H9 (cell line): ENCODE measurements around the gene SLAMF7. TPM values are rescaled to one million over a fixed set of nuclear protein-coding genes. Genes with fewer than 3 reads are reported as not detected.

Experiments
- DNase-seq: peaks from one replicate; pipeline ENCODE4 v3.0.0-alpha.2; 2017
- H2AFZ ChIP-seq: one replicate; pipeline ENCODE4 v1.6.1; 2013; ENCODE audit warnings: mild to moderate bottlenecking, low read length, control low read depth, moderate library complexity
- H2AK5ac ChIP-seq: 2 replicates; pipeline ENCODE4 v1.6.1; 2013; ENCODE audit warnings: low read length, control low read depth, mixed read lengths; ENCODE audit not compliant: insufficient read length
- H2BK120ac ChIP-seq: one replicate; pipeline ENCODE4 v1.6.1; 2013; ENCODE audit warnings: low read depth, mild to moderate bottlenecking, low read length, control low read depth, inconsistent platforms; ENCODE audit not compliant: poor library complexity, severe bottlenecking
- H2BK12ac ChIP-seq: 2 replicates; pipeline ENCODE4 v1.6.1; 2013; ENCODE audit warnings: low read length, control low read depth, mixed read lengths, low read depth; ENCODE audit not compliant: insufficient read length
- H2BK15ac ChIP-seq: 2 replicates; pipeline ENCODE4 v1.6.1; 2013; ENCODE audit warnings: low read depth, low read length, control low read depth
- H2BK20ac ChIP-seq: one replicate; pipeline ENCODE4 v1.6.1; 2013; ENCODE audit warnings: low read depth, mild to moderate bottlenecking, low read length, control low read depth, inconsistent platforms; ENCODE audit not compliant: poor library complexity, severe bottlenecking
- H2BK5ac ChIP-seq: 2 replicates; pipeline ENCODE4 v1.6.1; 2013; ENCODE audit warnings: low read length, control low read depth, mixed read lengths; ENCODE audit not compliant: insufficient read length
- H3K14ac ChIP-seq: 2 replicates; pipeline ENCODE4 v1.6.1; 2013; ENCODE audit warnings: low read length, control low read depth; ENCODE audit not compliant: insufficient read depth
- H3K18ac ChIP-seq: 2 replicates; pipeline ENCODE4 v1.6.1; 2013; ENCODE audit warnings: low read depth, mild to moderate bottlenecking, mixed read lengths, low read length, control low read depth; ENCODE audit not compliant: insufficient read length
- H3K23ac ChIP-seq: 2 replicates; pipeline ENCODE4 v1.6.1; 2013; ENCODE audit warnings: low read length, control low read depth, mixed read lengths, low read depth; ENCODE audit not compliant: insufficient read length
- H3K23me2 ChIP-seq: 2 replicates; pipeline ENCODE4 v1.6.1; 2013; ENCODE audit warnings: low read depth, mild to moderate bottlenecking, mixed read lengths, low read length, control low read depth; ENCODE audit not compliant: insufficient read length, poor library complexity, severe bottlenecking
- H3K27ac ChIP-seq: 2 replicates; pipeline ENCODE4 v1.5.1; 2013; ENCODE audit warnings: low read length, control low read depth, mixed read lengths, low read depth; ENCODE audit not compliant: insufficient read length
- H3K27me3 ChIP-seq: 2 replicates; pipeline ENCODE4 v1.6.1; 2013; ENCODE audit warnings: low read length, control low read depth, inconsistent platforms; ENCODE audit not compliant: insufficient read depth
- H3K4ac ChIP-seq: 2 replicates; pipeline ENCODE4 v1.6.1; 2013; ENCODE audit warnings: low read depth, mild to moderate bottlenecking, control low read depth, inconsistent platforms, low read length, moderate library complexity
- H3K4me1 ChIP-seq: 2 replicates; pipeline ENCODE4 v1.6.1; 2013; ENCODE audit warnings: low read length, control low read depth, inconsistent platforms; ENCODE audit not compliant: insufficient read depth
- H3K4me2 ChIP-seq: 2 replicates; pipeline ENCODE4 v1.6.1; 2013; ENCODE audit warnings: low read length, control low read depth, mixed read lengths; ENCODE audit not compliant: insufficient read length, insufficient read depth
- H3K56ac ChIP-seq: 2 replicates; pipeline ENCODE4 v1.6.1; 2013; ENCODE audit warnings: low read depth, mild to moderate bottlenecking, mixed read lengths, low read length, control low read depth; ENCODE audit not compliant: insufficient read length
- H3K79me1 ChIP-seq: 2 replicates; pipeline ENCODE4 v1.6.1; 2013; ENCODE audit warnings: low read depth, mild to moderate bottlenecking, moderate library complexity, low read length, control low read depth, inconsistent platforms; ENCODE audit not compliant: insufficient read depth, poor library complexity, severe bottlenecking
- H3K79me2 ChIP-seq: 2 replicates; pipeline ENCODE4 v1.6.1; 2013; ENCODE audit warnings: low read length, control low read depth, inconsistent platforms; ENCODE audit not compliant: insufficient read depth
- H3K9ac ChIP-seq: 2 replicates; pipeline ENCODE4 v1.6.1; 2013; ENCODE audit warnings: low read length, control low read depth, mixed read lengths; ENCODE audit not compliant: insufficient read length; ENCODE audit errors: extremely low read depth
- H3K9me3 ChIP-seq: one replicate; pipeline ENCODE4 v1.6.1; 2013; ENCODE audit warnings: low read depth, low read length, inconsistent platforms; ENCODE audit not compliant: control insufficient read depth
- H3T11ph ChIP-seq: one replicate; pipeline ENCODE4 v1.6.1; 2013; ENCODE audit warnings: mild to moderate bottlenecking, low read length, control low read depth, inconsistent platforms
- H4K20me1 ChIP-seq: one replicate; pipeline ENCODE4 v1.6.1; 2013; ENCODE audit not compliant: control insufficient read depth, insufficient read length, insufficient read depth
- H4K5ac ChIP-seq: 2 replicates; pipeline ENCODE4 v1.6.1; 2013; ENCODE audit warnings: low read depth, mild to moderate bottlenecking, mixed read lengths, low read length, control low read depth; ENCODE audit not compliant: insufficient read length
- H4K8ac ChIP-seq: replicated peaks from 2 replicates; pipeline ENCODE4 v1.6.1; 2013; ENCODE audit warnings: low read length, control low read depth, mixed read lengths, low read depth; ENCODE audit not compliant: insufficient read length
- H4K91ac ChIP-seq: 2 replicates; pipeline ENCODE4 v1.6.1; 2013; ENCODE audit warnings: low read depth, mild to moderate bottlenecking, moderate library complexity, mixed read lengths, low read length, control low read depth; ENCODE audit not compliant: insufficient read length
- H3K27ac Mint-ChIP-seq, 3 experiments: 2 replicates in 2 of 3; 3 replicates in 1 of 3; pipeline ENCODE4 v1.8.0; 2020 to 2021; ENCODE audit warnings: mixed read lengths in 3 of 3, mild to moderate bottlenecking in 1 of 3, moderate library complexity in 1 of 3
- H3K27me3 Mint-ChIP-seq: 2 replicates; pipeline ENCODE4 v1.8.0; 2021; ENCODE audit warnings: low read depth, mild to moderate bottlenecking, moderate library complexity, mixed read lengths
- H3K36me3 Mint-ChIP-seq, 3 experiments: 2 replicates in 2 of 3; 3 replicates in 1 of 3; pipeline ENCODE4 v1.8.0; 2020 to 2021; ENCODE audit warnings: low read depth in 3 of 3, mixed read lengths in 3 of 3; ENCODE audit not compliant: insufficient read depth in 1 of 3
- H3K4me1 Mint-ChIP-seq, 2 experiments: 2 replicates each; pipeline ENCODE4 v1.8.0; 2020; ENCODE audit warnings: mixed read lengths in 2 of 2
- H3K4me3 Mint-ChIP-seq, 2 experiments: 2 replicates in 1 of 2; 3 replicates in 1 of 2; pipeline ENCODE4 v1.8.0; 2020 to 2021; ENCODE audit warnings: mild to moderate bottlenecking in 2 of 2, mixed read lengths in 2 of 2, moderate library complexity in 1 of 2
- H3K9me3 Mint-ChIP-seq, 2 experiments: 2 replicates in 1 of 2; 3 replicates in 1 of 2; pipeline ENCODE4 v1.8.0; 2020; ENCODE audit warnings: mild to moderate bottlenecking in 2 of 2, mixed read lengths in 2 of 2, moderate library complexity in 1 of 2
- WGBS: extraction: QIAGEN DNeasy Blood & Tissue Kit; methylation state at CpG from one replicate; pipeline ENCODE4 v1.1.7; 2013; ENCODE audit warnings: missing lambda C conversion rate, low lambda C conversion rate, mixed read lengths; ENCODE audit not compliant: insufficient read length; ENCODE audit errors: extremely low coverage; 5-methylcytosine and 5-hydroxymethylcytosine counted together
- total RNA-seq: library from RNA; stranded (reverse); gene quantifications from 2 replicates; pipeline ENCODE4 v1.2.1, GENCODE V29; 2021
- TF ChIP-seq, protein P1 (sequence below): fragments of 200-600 bp; sonication (generic); conservative IDR thresholded peaks from 3 replicates; pipeline ENCODE4 v1.8.0; 2021; ENCODE audit warnings: antibody characterized with exemption, mild to moderate bottlenecking

SLAMF7 gene
- total RNA-seq, 1 experiment from 2014 or later, result not detected

DNA sequence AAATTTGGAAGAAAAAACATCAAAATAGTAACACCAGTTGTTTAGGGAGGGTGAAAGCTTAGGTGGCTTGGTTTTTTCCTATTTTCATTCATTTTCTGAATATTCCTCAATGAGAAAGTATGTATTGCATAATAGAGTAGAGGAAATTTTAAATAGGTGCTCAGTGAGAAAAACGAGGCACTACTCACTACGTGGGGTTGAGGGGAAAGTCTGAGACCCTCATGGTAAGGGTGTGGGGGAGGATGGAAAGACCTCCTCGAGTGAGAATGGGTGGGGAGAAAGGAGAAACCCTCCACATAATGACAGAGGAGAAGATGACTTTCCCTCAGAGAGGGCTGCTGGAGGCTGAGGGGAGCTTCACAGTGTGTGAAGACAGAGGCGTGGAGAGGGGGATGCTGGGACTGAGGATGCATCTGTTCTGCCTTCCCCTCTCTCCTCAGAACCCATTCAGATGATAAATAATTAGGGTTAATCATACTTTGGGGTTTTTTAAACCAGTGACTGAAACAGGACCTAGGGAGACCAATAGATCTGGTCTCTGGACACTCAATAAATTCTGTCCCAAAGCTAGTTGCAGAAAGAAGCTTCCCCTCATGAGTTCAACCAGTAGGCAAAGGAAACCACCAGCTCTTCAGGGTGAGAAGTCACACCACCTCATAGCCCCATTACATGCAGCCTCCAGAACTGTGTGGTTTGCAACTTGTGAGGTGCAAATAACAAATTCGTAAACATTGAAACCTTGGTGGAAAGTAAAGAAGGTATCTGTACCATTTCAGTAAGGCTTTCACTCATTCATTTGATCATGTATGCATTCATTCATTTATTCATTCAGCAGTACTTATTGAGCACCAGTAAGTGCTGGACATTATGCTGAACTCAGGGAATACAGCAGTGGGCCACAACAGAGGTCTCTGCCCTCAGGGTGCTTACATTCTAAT, 17.1 kb downstream of the SLAMF7 start:
- Histone ChIP-seq H2BK120ac (no peak overlapping the region), H4K8ac (no peak overlapping the region), H3K79me1 (no peaks in the 10 kb centered on the region), H3K9me3 (no peaks in the 10 kb centered on the region), H2BK15ac (no peak overlapping the region), H3K27me3 (no peaks in the 10 kb centered on the region), H2BK5ac (no peak overlapping the region), H3T11ph (no peak overlapping the region), H3K4ac (no peak overlapping the region), H4K20me1 (no peaks in the 10 kb centered on the region), H3K23ac (no peak overlapping the region), H3K4me2 (no peak overlapping the region), H3K27ac (no peak overlapping the region), H2BK12ac (no peak overlapping the region), H4K5ac (no peak overlapping the region), H4K91ac (no peak overlapping the region), H3K9ac (no peak overlapping the region), H3K18ac (no peak overlapping the region), H3K4me1 (no peaks in the 10 kb centered on the region), H3K56ac (no peak overlapping the region), H2BK20ac (no peak overlapping the region), H2AK5ac (no peak overlapping the region), H2AFZ (no peak overlapping the region), H3K79me2 (no peaks in the 10 kb centered on the region), H3K14ac (no peak overlapping the region), H3K23me2 (no peaks in the 10 kb centered on the region)
- WGBS, result no CpG with 5 or more reads among the region's 5 CpGs
- DNase-seq, result no peak
- Mint-ChIP-seq H3K27ac (no peak overlapping the region; a peak in 1 of 7 replicates), H3K27me3 (peaks cover 3% of the 10 kb centered on the region; the same call in 1 of the 2 replicates), H3K4me1 (no peaks in the 10 kb centered on the region), H3K9me3 (no peaks in the 10 kb centered on the region), H3K36me3 (no peaks in the 10 kb centered on the region), H3K4me3 (no peak overlapping the region)
- TF ChIP-seq, protein P1, sequence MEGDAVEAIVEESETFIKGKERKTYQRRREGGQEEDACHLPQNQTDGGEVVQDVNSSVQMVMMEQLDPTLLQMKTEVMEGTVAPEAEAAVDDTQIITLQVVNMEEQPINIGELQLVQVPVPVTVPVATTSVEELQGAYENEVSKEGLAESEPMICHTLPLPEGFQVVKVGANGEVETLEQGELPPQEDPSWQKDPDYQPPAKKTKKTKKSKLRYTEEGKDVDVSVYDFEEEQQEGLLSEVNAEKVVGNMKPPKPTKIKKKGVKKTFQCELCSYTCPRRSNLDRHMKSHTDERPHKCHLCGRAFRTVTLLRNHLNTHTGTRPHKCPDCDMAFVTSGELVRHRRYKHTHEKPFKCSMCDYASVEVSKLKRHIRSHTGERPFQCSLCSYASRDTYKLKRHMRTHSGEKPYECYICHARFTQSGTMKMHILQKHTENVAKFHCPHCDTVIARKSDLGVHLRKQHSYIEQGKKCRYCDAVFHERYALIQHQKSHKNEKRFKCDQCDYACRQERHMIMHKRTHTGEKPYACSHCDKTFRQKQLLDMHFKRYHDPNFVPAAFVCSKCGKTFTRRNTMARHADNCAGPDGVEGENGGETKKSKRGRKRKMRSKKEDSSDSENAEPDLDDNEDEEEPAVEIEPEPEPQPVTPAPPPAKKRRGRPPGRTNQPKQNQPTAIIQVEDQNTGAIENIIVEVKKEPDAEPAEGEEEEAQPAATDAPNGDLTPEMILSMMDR, result no peak
